ENCODE results near the gene ITM2B.
"Not testable (repeated sequence)": the region's sequence is repeated elsewhere in the genome, so short reads cannot be mapped to it uniquely, and the experiment has no call there.

The ITM2B gene

DNA sequence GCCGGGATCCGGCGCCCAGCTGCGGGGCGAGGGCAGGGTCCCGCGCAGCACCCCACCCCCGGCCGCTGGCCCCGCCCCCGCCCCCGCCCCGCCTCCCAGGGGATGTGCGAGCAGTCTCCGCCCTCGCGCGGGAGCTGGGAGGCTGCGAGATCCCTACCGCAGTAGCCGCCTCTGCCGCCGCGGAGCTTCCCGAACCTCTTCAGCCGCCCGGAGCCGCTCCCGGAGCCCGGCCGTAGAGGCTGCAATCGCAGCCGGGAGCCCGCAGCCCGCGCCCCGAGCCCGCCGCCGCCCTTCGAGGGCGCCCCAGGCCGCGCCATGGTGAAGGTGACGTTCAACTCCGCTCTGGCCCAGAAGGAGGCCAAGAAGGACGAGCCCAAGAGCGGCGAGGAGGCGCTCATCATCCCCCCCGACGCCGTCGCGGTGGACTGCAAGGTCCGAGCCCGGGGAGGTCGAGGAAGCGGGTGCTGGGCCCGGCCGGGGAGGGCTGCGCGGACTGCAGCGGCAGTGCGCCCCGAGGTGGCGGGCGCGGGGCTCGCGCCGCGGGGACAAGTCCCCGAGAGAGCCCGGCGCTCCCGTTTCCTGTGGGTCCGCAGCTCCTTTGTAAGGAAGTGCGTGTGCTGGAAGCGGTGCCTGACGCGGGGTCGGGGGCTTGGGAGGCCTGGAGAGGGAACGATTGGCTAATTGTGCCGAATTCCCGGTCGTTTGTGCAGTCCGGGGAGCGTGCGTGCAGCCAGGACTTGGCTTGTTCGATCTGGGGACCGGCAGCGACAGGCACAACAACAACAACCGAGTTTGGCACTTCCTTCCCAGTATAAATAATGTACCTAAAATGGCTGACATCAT, at the start of gene ITM2B:
Gene ITM2B, plus strand, starts transcription at position 161 of the 843 bp plus-strand sequence. Its CDS starts 155 bp downstream, at position 316.
- DNase-seq (ENCODE audit: low read depth in 1 of 2, low spot score in 1 of 2): peak; percentile 43 to 52

DNA sequence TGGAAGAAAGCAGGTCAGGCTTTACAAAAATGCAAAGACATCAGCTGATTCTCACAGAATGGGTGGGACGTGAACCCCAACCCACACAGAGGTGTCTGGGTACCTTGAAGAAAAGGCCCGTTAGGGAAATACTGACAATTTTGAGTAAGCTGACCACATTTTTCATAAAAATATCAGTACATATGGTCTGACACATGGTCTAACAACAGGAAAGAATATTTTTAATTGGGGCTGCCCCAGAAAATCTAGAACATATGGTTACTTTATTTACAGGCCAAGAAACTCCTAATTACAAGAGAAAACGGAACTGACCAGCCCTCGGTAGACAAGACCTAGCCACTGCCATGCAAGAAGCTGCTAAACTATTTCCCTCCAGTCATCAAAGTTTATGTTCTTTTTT, 48.7 kb upstream of the ITM2B start:
- DNase-seq (ENCODE audit: low read depth in 1 of 2, low spot score in 1 of 2): no peak

DNA sequence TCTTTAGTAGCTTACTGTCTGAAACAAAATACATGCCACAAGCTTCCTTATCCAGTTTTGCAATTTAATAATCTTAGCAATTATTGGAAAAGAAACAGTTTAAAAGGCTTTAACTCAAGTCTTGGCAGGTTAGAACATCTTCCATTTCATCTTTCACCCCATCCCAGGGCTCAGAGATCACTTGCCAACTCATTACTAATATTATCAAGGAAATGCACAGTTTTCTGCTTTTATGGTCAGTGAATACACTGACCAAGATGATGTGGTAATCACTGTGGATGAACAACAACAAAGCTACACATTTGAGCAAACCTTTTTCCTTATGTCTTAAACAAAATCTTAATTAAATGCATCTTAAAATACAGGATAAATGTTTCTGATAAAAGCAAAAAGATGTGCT, 48.0 kb upstream of the ITM2B start:
- DNase-seq (ENCODE audit: low read depth in 1 of 2, low spot score in 1 of 2): no peak

GRCh38 chr13:48186722-48187121, 46.3 kb upstream of the ITM2B start:
- no peak for DNase-seq (ENCODE audit: low read depth in 1 of 2, low spot score in 1 of 2)

DNA sequence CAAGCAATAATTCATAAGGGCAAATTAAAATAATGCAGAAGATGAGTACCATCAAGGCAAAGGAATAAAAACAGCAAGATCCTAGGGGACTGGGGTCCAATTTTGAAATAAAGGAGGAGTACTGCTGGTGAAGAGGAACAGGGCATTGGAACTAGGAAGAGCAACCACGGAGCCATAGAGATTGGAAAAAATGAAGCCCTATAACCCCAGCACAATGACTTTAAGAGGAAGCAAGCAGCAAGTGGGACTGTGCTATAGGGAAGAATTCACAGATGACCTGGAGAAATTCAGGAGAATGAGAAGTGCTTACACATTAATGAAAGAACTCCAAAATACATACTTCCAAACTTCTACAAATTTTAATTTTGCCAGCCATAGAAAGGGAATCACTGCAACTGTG, 44.9 kb upstream of the ITM2B start:
- DNase-seq (ENCODE audit: low read depth in 1 of 2, low spot score in 1 of 2): no peak

DNA sequence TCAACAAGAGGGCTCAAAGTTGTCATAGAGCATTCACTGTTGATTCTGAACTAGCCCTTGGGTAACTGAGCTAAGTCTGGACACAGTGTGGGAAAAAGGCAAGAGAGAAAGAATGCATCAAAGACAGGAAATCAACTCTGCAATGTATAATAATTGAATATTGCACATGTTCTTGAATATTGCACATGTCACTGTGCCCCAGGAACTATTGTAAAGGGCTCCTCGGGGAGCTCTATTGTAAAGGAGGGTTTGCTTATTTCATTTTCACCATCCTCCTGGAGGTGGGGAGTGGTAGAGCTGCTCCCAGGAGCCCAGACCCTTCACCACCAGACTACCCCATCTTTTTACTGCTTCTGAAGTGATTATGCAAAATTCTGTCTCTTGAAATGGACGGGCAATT, 44.4 kb upstream of the ITM2B start:
- no peak for DNase-seq (ENCODE audit: low read depth in 1 of 2, low spot score in 1 of 2)

DNA sequence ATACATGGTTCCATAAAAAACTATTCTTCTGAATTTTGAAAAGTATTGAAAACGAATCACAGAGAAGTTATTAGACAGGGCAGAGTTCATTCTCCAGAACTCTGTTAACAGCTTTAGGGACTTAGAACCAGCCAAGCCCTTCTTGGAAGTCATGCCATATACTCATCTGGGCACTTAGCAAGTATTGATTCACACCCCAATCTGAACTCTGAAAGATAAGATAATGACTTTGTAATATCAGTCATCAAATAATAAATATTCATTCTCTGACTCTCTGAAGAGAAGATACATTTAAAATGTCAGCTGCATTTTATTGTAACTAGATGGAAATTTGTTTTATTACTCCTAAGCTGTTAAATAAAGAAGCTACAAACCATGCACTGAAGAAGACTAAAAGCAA, 43.8 kb upstream of the ITM2B start:
- no peak for DNase-seq (ENCODE audit: low read depth in 1 of 2, low spot score in 1 of 2)

- no peak for DNase-seq (ENCODE audit: low read depth in 1 of 2, low spot score in 1 of 2)
These were observed 40.5 kb upstream of the ITM2B start for GRCh38 chr13:48192411-48192935.

DNA sequence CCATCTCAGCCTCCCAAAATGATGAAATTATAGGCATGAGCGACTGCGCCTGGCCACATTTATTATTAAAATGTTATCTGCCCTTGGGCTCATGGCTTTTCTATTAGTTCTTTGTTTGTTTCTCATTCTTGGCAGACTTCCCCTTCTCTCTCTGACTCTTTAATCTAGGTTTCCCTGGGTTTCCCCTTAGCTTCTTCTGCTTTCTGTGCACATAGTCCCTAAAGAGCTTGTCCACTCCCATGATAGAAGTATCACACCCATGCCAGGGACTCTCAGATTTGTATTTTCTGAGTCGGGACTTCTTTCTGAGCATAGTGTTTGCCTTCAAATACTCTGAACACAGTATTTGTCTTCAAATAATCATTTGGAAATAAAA, 38.6 kb upstream of the ITM2B start:
- no peak for DNase-seq (ENCODE audit: low read depth in 1 of 2, low spot score in 1 of 2)

DNA sequence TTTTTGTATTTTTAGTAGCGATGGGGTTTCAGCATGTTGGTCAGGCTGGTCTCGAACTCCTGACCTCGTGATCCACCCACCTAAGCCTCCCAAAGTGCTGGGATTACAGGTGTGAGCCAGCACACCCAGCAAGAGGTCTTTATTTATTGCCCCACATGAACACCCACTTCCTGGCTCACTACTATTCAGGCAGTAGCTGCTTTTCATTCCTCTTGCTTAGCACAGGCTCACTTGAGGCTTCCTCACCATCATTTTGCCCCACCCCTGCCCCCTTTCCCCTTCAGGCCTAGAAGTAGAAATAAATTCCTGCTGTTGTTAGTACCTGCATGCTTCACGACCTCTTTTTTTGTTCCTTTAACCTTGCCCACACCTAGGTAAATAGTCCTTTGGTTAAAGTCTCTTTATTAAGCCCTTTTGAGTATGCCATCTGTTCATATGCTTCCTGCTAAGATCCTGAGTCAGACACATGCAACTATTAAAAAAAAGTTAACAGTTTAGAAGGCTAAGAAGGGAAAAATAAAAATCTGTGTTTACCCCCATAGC, 33.5 kb upstream of the ITM2B start:
- no peak for DNase-seq (ENCODE audit: low read depth in 1 of 2, low spot score in 1 of 2)

GRCh38 chr13:48201044-48201443, 32.0 kb upstream of the ITM2B start:
- no peak for DNase-seq (ENCODE audit: low read depth in 1 of 2, low spot score in 1 of 2)

DNA sequence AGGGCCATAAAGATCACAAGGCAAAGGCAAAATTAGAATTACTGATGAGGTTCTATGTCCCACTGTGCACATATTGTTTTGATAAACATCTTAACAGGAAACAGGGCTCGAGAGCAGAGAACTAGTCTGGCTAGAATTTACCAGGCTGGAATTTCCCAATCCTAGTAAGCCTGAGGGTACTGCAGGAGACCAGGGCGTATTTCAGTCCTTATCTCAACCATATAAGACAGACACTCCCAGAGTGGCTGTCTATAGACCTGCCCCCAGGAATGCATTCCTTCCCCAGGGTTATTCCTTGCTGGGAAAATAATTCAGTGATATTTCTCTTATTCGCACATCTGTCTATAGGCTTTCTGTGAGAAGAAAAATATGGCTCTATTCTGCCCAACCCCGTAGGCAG, 25.8 kb upstream of the ITM2B start:
- not testable (repeated sequence) for DNase-seq (ENCODE audit: low read depth in 1 of 2, low spot score in 1 of 2)

DNA sequence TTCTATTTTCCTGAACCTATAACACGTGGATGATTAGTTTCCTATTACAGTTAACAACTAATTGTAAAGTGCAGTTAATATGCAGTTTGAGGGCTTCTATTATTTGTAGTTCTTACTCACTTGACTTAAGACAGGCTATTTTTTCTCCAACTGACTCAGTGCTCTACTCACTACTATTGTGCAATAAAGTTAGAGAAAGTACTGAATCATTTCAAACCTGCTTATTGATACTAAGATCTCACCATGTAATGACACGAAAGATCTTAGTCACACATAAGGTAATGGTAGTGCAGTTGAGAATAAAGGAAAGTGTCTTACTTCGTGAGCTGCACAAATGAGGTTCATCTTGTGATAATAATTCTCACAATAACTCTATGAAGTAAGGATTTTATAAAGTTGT, 22.8 kb upstream of the ITM2B start:
- no peak for DNase-seq (ENCODE audit: low read depth in 1 of 2, low spot score in 1 of 2)

GRCh38 chr13:48214519-48215121, 18.4 kb upstream of the ITM2B start:
- DNase-seq (ENCODE audit: low read depth in 1 of 2, low spot score in 1 of 2): no peak

GRCh38 chr13:48215511-48216203, 17.3 kb upstream of the ITM2B start:
- DNase-seq (ENCODE audit: low read depth in 1 of 2, low spot score in 1 of 2): not testable (repeated sequence)

DNA sequence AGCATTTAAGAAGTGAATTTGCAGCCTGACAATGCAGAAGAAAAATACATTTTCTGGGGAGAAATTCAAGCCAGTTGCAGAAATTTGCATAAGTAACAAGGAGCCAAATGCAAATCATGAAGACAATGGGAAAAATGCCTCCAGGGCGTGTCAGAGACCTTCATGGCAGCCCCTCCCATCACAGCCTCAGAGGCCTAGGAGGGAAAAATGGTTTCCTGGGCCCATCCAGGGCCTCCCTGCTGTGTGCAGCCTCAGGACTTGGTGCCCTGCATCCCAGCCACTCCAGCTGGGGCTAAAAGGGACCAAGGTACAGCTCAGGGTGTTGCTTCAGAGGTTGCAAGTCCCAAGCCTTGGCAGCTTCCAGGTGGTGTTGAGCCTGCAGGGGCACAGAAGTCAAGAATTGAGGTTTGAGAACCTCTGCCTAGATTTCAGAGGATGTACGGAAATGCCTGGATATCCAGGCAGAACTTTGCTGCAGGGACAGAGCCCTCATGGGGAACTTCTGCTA, 16.7 kb upstream of the ITM2B start:
- no peak for DNase-seq (ENCODE audit: low read depth in 1 of 2, low spot score in 1 of 2)

GRCh38 chr13:48220592-48220980, 12.4 kb upstream of the ITM2B start:
- no peak for DNase-seq (ENCODE audit: low read depth in 1 of 2, low spot score in 1 of 2)

DNA sequence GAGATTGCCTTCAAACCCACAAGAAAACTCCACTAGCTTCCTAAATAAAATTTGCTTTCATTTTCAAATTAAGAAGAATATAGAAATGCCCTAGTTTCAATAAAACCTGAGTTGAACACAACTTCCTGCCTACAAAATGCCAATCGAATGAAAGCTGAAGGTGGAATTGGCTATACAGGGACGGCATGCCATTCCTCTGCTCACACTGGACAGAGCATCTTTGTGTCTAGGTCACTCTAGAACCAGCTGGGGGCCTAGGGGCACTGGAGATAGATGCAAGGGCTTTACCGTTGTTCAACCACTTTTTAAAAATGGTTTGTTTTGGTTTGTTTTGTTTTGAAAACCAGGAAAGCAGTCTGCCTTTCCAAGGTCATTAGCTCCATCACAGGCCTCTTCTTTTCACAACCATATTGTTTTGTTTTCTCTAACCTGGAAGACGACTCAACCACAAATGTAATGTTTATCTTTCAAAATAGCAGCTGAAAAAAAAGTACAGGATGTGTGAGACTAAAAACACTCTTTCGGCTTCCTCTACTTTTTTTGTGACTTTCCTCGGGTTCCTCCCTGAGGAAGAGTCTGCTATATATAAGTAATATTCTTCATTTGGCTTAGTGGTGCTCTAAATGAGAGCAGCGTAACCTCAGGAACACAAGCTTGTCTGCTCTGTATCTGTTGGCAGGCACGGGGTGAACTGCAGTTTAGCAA, 11.9 kb upstream of the ITM2B start:
- no peak for DNase-seq (ENCODE audit: low read depth in 1 of 2, low spot score in 1 of 2)

- DNase-seq (ENCODE audit: low read depth in 1 of 2, low spot score in 1 of 2): no peak
These were observed 11.3 kb upstream of the ITM2B start for GRCh38 chr13:48221686-48222187.
